HCT116 (cell line): ENCODE measurements around the gene NOP14. TPM values are rescaled to one million over a fixed set of nuclear protein-coding genes. Genes with fewer than 3 reads are reported as not detected.

Experiments used
- ATAC-seq: fragments of 200-7000 bp; cut with Tn5 transposase; 2 replicates; pipeline ENCODE4 v1.9.1; 2020; ENCODE audit warnings: mild to moderate bottlenecking, moderate library complexity
- BruUV-seq: library from RNA; stranded (reverse); fragments of 400-500 nt; replicated peaks from 2 replicates; lab custom pipeline; 2021; lab: Mats Ljungman, UMichigan
- CTCF ChIA-PET: fragments of 300-600 bp; sonication (Branson Sonifier 250); formaldehyde crosslinking; loops from one replicate; lab custom pipeline; 2021; ENCODE audit warnings: antibody characterized with exemption; lab: Charles Lee
- POLR2A ChIA-PET: fragments of 300-600, 350-600 bp; sonication (Branson Sonifier 250); formaldehyde crosslinking; loops from one replicate; lab custom pipeline; 2021; ENCODE audit warnings: antibody characterized with exemption; lab: Charles Lee
- RAD21 ChIA-PET, 2 experiments: fragments of 300-600 bp; sonication (Branson Sonifier 250); formaldehyde crosslinking; loops; one replicate each; lab custom pipeline; 2023; ENCODE audit warnings: low total read pairs in 2 of 2; ENCODE audit not compliant: uncharacterized antibody in 2 of 2, unreplicated experiment in 2 of 2, low non-redundant PET in 1 of 2; lab: Charles Lee
- DNase-seq: peaks from one replicate; pipeline ENCODE4 v3.0.0-alpha.2; 2010; ENCODE audit warnings: low read depth, low spot score
- H2AFZ ChIP-seq: fragments of 200-600 bp; shearing (Covaris generic), sonication (generic); 2 replicates; pipeline ENCODE4 v1.6.1; 2017; ENCODE audit warnings: low read depth, mixed run types, mixed read lengths, antibody characterized with exemption, low read length; ENCODE audit not compliant: poor library complexity, severe bottlenecking
- H3K27ac ChIP-seq: 2 replicates; pipeline ENCODE4 v1.5.1; 2012; ENCODE audit warnings: low read depth, low read length
- H3K27me3 ChIP-seq: fragments of 200-600 bp; sonication (generic); 2 replicates; pipeline ENCODE4 v1.6.1; 2016; ENCODE audit warnings: mixed run types, low read length, mixed read lengths; ENCODE audit not compliant: insufficient read depth
- H3K36me3 ChIP-seq, 2 experiments: fragments of 200-500 bp in 1 of 2; fragments of 200-600 bp in 1 of 2; sonication (Bioruptor generic) in 1 of 2; sonication (generic) in 1 of 2; 2 replicates each; pipeline versions ENCODE4 v1.5.1 to v1.6.1; 2014 to 2016; ENCODE audit warnings: low read length in 2 of 2, inconsistent platforms in 1 of 2, mixed read lengths in 1 of 2, mixed run types in 1 of 2; ENCODE audit not compliant: insufficient read depth in 2 of 2, control insufficient read depth in 1 of 2
- H3K4me1 ChIP-seq, 2 experiments: fragments of 200-600 bp in 1 of 2; sonication (generic) in 1 of 2; 2 replicates each; pipeline versions ENCODE4 v1.5.1 to v1.6.1; 2012 to 2017; ENCODE audit warnings: low read length in 2 of 2, inconsistent platforms in 1 of 2, mild to moderate bottlenecking in 1 of 2, mixed read lengths in 1 of 2, mixed run types in 1 of 2, moderate library complexity in 1 of 2; ENCODE audit not compliant: insufficient read depth in 2 of 2, control insufficient read depth in 1 of 2
- H3K4me2 ChIP-seq: fragments of 200-600 bp; sonication (generic); 2 replicates; pipeline ENCODE4 v1.6.1; 2017; ENCODE audit warnings: mixed run types, low read length, mixed read lengths
- H3K4me3 ChIP-seq, 2 experiments: fragments of 200-600 bp in 1 of 2; sonication (generic) in 1 of 2; replicated peaks in 1 of 2; 2 replicates each; pipeline ENCODE4 v1.5.1; 2011 to 2016; ENCODE audit warnings: low read length in 2 of 2, control low read depth in 1 of 2, low read depth in 1 of 2, mild to moderate bottlenecking in 1 of 2, mixed read lengths in 1 of 2, mixed run types in 1 of 2
- H3K79me2 ChIP-seq: fragments of 200-600 bp; sonication (generic); 2 replicates; pipeline ENCODE4 v1.6.1; 2017; ENCODE audit warnings: mild to moderate bottlenecking, mixed run types, low read length, moderate library complexity, mixed read lengths; ENCODE audit not compliant: insufficient read depth
- H3K9ac ChIP-seq: fragments of 200-600 bp; sonication (generic); 2 replicates; pipeline ENCODE4 v1.6.1; 2016; ENCODE audit warnings: low read length, mixed read lengths
- H3K9me2 ChIP-seq: fragments of 200-600 bp; sonication (generic), shearing (Covaris generic); 2 replicates; pipeline ENCODE4 v1.6.1; 2017; ENCODE audit warnings: mixed run types, mild to moderate bottlenecking, moderate library complexity; ENCODE audit not compliant: insufficient read depth
- H3K9me3 ChIP-seq, 2 experiments: fragments of 200-500 bp in 1 of 2; fragments of 200-600 bp in 1 of 2; sonication (Bioruptor generic) in 1 of 2; sonication (generic) in 1 of 2; 2 replicates each; pipeline ENCODE4 v1.6.1; 2014 to 2017; ENCODE audit warnings: low read length in 2 of 2, mixed read lengths in 2 of 2, inconsistent platforms in 1 of 2, low read depth in 1 of 2, mild to moderate bottlenecking in 1 of 2, mixed run types in 1 of 2, moderate library complexity in 1 of 2; ENCODE audit not compliant: control insufficient read depth in 1 of 2, insufficient read depth in 1 of 2
- H4K20me1 ChIP-seq: fragments of 200-600 bp; sonication (generic), shearing (Covaris generic); 2 replicates; pipeline ENCODE4 v1.6.1; 2017; ENCODE audit warnings: mixed run types, mild to moderate bottlenecking, moderate library complexity; ENCODE audit not compliant: insufficient read depth
- CEBPB ChIP-seq: IDR thresholded peaks from 2 replicates; pipeline ENCODE4 v1.6.1; 2012; ENCODE audit warnings: low read depth
- ELF1 ChIP-seq: IDR thresholded peaks from 2 replicates; pipeline ENCODE4 v1.6.1; 2012; ENCODE audit warnings: low read depth, borderline replicate concordance
- EZH2 ChIP-seq: fragments of 200-600 bp; sonication (generic); IDR thresholded peaks from 2 replicates; pipeline ENCODE4 v1.6.1; 2017; ENCODE audit warnings: antibody characterized with exemption, mixed run types
- FOSL1 ChIP-seq: IDR thresholded peaks from 2 replicates; pipeline ENCODE4 v1.6.1; 2012; ENCODE audit warnings: low read depth
- POLR2AphosphoS5 ChIP-seq: IDR thresholded peaks from 2 replicates; pipeline ENCODE4 v1.6.1; 2011; ENCODE audit warnings: mild to moderate bottlenecking, low read depth, low read length, moderate library complexity
- SP1 ChIP-seq: IDR thresholded peaks from 2 replicates; pipeline ENCODE4 v1.6.1; 2012; ENCODE audit warnings: low read depth
- SRF ChIP-seq: IDR thresholded peaks from 2 replicates; pipeline ENCODE4 v1.6.1; 2012; ENCODE audit warnings: low read depth
- intact Hi-C: fragments of 100-400 bp; cut with micrococcal nuclease; formaldehyde crosslinking; loops from 2 replicates; pipeline ENCODE4 v1.10.0; 2022
- total RNA-seq: library from RNA; stranded (reverse); gene quantifications from one replicate; pipeline ENCODE4 v1.2.1, GENCODE V29; 2021; ENCODE audit not compliant: unreplicated experiment
- TF ChIP-seq, protein P1 (sequence below): IDR thresholded peaks from 2 replicates; pipeline ENCODE4 v1.6.1; 2012
- TF ChIP-seq, protein P2 (sequence below): IDR thresholded peaks from 2 replicates; pipeline ENCODE4 v1.6.1; 2012; ENCODE audit warnings: low read depth
- TF ChIP-seq, protein P3 (sequence below): IDR thresholded peaks from 2 replicates; pipeline ENCODE4 v1.6.1; 2011; ENCODE audit warnings: mild to moderate bottlenecking, low read length, moderate library complexity; ENCODE audit not compliant: insufficient replicate concordance; ENCODE audit errors: extremely low read depth
- TF ChIP-seq, protein P4 (sequence below), 3 experiments: fragments of 200-600 bp in 1 of 3; sonication (generic) in 1 of 3; IDR thresholded peaks in 2 of 3; conservative IDR thresholded peaks in 1 of 3; 2 replicates each; pipeline ENCODE4 v1.5.1; 2012 to 2017; ENCODE audit warnings: low read depth in 2 of 3, low read length in 2 of 3, antibody characterized with exemption in 1 of 3, borderline replicate concordance in 1 of 3, control low read depth in 1 of 3, mild to moderate bottlenecking in 1 of 3, mixed read lengths in 1 of 3, mixed run types in 1 of 3, moderate library complexity in 1 of 3; ENCODE audit not compliant: insufficient read depth in 1 of 3

NOP14 gene
- total RNA-seq, 1 experiment from 2014 or later, result 67.3 TPM

DNA sequence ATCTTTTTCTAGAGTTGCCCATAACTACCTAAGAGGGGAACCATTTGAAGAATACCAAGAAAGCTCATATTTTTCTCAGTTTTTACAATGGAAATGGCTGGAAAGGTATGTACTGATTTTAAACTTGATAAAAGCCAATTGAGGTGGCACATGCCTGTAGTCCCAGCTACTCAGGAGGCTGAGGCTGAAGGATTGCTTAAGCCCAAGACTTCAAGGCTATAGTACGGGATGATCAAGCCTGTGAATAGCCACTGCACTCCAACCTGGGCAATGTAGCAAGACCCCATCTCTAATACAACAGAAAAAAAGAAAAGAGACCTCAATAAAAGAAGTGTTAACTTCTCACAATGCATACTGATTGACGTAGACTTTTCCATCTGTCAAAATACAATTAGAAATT, 44.5 kb upstream of the NOP14 start:
- intact Hi-C loops, result no loop called here
- H3K27me3 ChIP-seq, result no peaks in the 10 kb centered on the region
- peaks cover 0 to 11% of the 10 kb centered on the region in 2 experiments; a peak in 2 of 4 replicates for H3K4me1 ChIP-seq
- no peaks in the 10 kb centered on the region for H4K20me1 ChIP-seq
- ATAC-seq (no peak), DNase-seq (no peak)
- H3K4me2 ChIP-seq, result no peak overlapping the region
- RAD21 ChIA-PET, result no interaction called here
- H3K36me3 ChIP-seq, result no peaks in the 10 kb centered on the region
- H3K9me3 ChIP-seq, result no peaks in the 10 kb centered on the region
- H3K9me2 ChIP-seq, result no peaks in the 10 kb centered on the region
- POLR2A ChIA-PET, result no interaction called here
- CTCF ChIA-PET, result no interaction called here
- no peak overlapping the region for H3K4me3 ChIP-seq
- no peak overlapping the region for H2AFZ ChIP-seq
- H3K79me2 ChIP-seq, result no peaks in the 10 kb centered on the region
- no TSS peak for BruUV-seq
- H3K9ac ChIP-seq, result no peak overlapping the region
- TF ChIP-seq POLR2AphosphoS5 (no peak), SP1 (no peak)
- TF ChIP-seq, all 23 proteins: peak for 0
- H3K27ac ChIP-seq, result no peak overlapping the region

DNA sequence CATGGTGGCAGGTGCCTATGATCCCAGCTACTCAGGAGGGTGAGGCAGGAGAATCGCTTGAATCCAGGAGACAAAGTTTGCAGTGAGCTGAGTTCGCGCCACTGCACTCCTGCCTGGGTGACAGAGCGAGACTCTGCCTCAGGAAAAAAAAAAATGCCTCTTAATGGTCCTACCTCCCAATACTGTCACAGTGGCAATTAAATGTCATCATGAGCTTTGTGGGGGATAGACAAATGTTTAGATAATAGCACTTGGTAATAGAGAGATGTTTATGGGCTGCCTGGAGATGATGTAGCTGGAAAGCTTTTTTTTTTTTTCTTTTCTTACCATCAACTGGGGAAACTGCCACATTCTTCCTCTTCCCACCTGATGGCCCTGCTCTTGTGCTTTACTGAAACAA, 33.2 kb upstream of the NOP14 start:
- Histone ChIP-seq H3K27me3 (no peaks in the 10 kb centered on the region), H3K4me2 (no peak overlapping the region), H3K9me3 (no peaks in the 10 kb centered on the region), H3K9me2 (no peaks in the 10 kb centered on the region), H3K4me3 (no peak overlapping the region), H4K20me1 (no peaks in the 10 kb centered on the region)
- no TSS peak for BruUV-seq
- TF ChIP-seq, protein P1, sequence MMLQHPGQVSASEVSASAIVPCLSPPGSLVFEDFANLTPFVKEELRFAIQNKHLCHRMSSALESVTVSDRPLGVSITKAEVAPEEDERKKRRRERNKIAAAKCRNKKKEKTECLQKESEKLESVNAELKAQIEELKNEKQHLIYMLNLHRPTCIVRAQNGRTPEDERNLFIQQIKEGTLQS, result no peak
- TF ChIP-seq, protein P2, sequence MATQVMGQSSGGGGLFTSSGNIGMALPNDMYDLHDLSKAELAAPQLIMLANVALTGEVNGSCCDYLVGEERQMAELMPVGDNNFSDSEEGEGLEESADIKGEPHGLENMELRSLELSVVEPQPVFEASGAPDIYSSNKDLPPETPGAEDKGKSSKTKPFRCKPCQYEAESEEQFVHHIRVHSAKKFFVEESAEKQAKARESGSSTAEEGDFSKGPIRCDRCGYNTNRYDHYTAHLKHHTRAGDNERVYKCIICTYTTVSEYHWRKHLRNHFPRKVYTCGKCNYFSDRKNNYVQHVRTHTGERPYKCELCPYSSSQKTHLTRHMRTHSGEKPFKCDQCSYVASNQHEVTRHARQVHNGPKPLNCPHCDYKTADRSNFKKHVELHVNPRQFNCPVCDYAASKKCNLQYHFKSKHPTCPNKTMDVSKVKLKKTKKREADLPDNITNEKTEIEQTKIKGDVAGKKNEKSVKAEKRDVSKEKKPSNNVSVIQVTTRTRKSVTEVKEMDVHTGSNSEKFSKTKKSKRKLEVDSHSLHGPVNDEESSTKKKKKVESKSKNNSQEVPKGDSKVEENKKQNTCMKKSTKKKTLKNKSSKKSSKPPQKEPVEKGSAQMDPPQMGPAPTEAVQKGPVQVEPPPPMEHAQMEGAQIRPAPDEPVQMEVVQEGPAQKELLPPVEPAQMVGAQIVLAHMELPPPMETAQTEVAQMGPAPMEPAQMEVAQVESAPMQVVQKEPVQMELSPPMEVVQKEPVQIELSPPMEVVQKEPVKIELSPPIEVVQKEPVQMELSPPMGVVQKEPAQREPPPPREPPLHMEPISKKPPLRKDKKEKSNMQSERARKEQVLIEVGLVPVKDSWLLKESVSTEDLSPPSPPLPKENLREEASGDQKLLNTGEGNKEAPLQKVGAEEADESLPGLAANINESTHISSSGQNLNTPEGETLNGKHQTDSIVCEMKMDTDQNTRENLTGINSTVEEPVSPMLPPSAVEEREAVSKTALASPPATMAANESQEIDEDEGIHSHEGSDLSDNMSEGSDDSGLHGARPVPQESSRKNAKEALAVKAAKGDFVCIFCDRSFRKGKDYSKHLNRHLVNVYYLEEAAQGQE, result no peak
- TF ChIP-seq, protein P3, sequence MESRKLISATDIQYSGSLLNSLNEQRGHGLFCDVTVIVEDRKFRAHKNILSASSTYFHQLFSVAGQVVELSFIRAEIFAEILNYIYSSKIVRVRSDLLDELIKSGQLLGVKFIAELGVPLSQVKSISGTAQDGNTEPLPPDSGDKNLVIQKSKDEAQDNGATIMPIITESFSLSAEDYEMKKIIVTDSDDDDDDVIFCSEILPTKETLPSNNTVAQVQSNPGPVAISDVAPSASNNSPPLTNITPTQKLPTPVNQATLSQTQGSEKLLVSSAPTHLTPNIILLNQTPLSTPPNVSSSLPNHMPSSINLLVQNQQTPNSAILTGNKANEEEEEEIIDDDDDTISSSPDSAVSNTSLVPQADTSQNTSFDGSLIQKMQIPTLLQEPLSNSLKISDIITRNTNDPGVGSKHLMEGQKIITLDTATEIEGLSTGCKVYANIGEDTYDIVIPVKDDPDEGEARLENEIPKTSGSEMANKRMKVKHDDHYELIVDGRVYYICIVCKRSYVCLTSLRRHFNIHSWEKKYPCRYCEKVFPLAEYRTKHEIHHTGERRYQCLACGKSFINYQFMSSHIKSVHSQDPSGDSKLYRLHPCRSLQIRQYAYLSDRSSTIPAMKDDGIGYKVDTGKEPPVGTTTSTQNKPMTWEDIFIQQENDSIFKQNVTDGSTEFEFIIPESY, result no peak
- TF ChIP-seq, protein P4, sequence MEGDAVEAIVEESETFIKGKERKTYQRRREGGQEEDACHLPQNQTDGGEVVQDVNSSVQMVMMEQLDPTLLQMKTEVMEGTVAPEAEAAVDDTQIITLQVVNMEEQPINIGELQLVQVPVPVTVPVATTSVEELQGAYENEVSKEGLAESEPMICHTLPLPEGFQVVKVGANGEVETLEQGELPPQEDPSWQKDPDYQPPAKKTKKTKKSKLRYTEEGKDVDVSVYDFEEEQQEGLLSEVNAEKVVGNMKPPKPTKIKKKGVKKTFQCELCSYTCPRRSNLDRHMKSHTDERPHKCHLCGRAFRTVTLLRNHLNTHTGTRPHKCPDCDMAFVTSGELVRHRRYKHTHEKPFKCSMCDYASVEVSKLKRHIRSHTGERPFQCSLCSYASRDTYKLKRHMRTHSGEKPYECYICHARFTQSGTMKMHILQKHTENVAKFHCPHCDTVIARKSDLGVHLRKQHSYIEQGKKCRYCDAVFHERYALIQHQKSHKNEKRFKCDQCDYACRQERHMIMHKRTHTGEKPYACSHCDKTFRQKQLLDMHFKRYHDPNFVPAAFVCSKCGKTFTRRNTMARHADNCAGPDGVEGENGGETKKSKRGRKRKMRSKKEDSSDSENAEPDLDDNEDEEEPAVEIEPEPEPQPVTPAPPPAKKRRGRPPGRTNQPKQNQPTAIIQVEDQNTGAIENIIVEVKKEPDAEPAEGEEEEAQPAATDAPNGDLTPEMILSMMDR (IDR thresholded peaks at IDR 0.05 in 2 of 3, conservative IDR thresholded peaks at IDR 0.05 in 1 of 3; ENCODE audit: borderline replicate concordance in 1 of 3, insufficient read depth in 1 of 3, low read depth in 2 of 3, low read length in 2 of 3), result no peak
- TF ChIP-seq CEBPB, result no peak
- TF ChIP-seq SP1, result no peak
- TF ChIP-seq FOSL1, result no peak
- TF ChIP-seq SRF, result no peak
- no peak for TF ChIP-seq ELF1
- TF ChIP-seq EZH2, result no peak
- TF ChIP-seq, all 23 proteins: peak for 0
- no peak overlapping the region for H3K27ac ChIP-seq
- no peak for DNase-seq
- RAD21 ChIA-PET, result no interaction called here
- no peak for ATAC-seq
- CTCF ChIA-PET, result no interaction called here
- intact Hi-C loops, result no loop called here
- no peaks in the 10 kb centered on the region for H3K4me1 ChIP-seq
- H3K36me3 ChIP-seq, result no peaks in the 10 kb centered on the region
- no peak overlapping the region for H2AFZ ChIP-seq
- H3K79me2 ChIP-seq, result no peaks in the 10 kb centered on the region
- POLR2A ChIA-PET, result no interaction called here
- H3K9ac ChIP-seq, result no peak overlapping the region
